CMK (cell line): ENCODE results near the gene SLC29A3.

ENCODE experiments used
- DNase-seq: peaks from one replicate; pipeline ENCODE4 v3.0.0-alpha.2; 2010; ENCODE audit warnings: low read depth

SLC29A3 gene

DNA sequence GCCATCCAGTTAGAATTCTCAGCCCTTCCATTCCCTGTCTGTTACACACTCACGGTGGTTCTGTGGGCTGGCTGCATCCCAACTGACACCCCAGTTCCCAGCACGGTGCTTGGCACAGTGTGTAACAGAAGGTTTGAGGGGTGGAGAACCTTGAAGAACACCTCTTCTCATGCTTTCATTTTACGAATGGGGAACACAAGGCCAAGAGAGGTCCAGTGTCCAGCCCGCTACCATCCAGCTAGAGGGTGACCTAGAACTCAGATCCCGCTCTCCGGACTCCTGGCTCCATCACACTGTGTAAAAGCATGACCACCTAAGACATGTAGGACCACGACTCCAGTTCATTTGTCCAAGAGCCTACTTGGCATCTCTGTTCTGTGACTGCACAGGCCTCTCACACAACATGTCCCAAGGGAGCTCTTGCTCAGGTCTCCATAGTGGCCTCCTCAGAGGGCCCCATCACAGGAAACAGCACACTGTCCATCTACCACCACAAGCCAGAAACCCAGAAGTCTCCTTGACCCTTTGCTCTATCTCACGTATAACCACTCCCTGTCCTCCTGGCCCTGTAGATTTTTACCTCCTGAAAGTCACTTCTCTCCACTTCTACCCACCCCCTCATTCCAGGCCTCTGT is 74.9 kb downstream of the SLC29A3 start:
- no peak for DNase-seq

DNA sequence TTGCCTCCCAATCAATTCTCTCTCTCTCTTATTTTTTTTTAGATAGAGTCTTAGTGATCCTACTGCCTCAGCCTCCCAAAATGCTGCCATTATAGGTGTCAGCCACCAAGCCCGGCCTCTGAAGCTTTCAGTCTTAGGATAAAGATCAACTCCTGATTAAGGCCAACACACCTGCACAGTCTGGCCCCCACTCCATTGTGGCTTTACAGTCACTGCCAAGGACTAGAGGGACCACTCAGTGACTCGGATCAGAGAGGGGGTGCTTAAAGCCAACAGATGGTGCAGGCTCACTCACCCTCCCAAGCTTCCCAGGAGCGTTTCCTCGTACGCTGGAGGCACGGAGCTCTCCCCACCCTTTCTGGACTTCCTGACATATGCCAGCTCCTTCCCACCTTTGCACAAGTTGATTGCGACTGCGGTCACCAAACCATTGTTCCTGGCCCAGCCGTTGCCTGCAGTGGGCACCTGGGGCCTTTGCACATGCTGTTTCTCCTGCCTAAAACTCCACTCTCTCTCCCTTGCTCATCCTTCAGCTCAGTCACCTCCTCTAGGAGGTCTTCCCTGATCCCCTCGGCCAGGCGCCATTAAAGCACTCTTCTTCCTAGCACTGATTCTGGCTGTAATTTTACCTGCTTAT is 76.0 kb downstream of the SLC29A3 start:
- DNase-seq: no peak

GRCh38 chr10:71395621-71396020 is 76.6 kb downstream of the SLC29A3 start:
- DNase-seq: no peak

DNA sequence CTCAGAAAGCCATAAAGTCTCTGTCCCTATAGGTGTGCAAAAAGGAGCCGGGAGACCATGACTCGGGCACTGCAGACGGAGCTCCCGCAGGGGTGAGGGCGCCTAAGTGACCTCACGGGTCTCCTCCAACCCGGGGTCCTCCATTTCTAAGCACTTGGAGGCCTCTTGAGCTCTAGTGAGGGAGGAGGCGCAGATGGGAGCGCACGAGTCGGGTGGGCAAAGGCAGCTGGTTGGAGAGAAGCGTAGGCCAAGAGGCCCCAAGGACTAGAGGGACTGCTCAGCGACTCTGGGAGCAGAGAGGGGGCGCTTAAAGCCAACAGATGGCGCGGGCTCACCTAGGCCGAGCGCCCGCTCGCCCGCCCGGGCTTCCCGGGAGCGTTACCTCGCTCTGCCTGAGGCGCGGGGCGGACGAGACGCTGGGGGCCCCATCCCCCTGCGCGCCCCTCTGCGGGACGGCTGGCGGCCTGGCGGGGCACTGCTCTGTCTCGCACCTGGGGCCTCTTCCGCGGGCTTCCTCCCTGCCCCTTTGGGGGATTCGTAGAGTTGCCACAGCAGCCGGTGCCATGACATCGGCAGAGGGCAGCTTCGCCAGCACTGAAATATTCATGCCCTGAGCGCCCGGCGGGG is 77.1 kb downstream of the SLC29A3 start:
- DNase-seq: no peak

- no peak for DNase-seq
These were observed 77.7 kb downstream of the SLC29A3 start, which contains the start of gene CDH23 for GRCh38 chr10:71396711-71397295. Gene CDH23 (plus strand): TSS chr10:71396920. CDS start chr10:71439832, 42,912 bp downstream.

- no peak for DNase-seq
These were observed 78.5 kb downstream of the SLC29A3 start for GRCh38 chr10:71397296-71398212.

DNA sequence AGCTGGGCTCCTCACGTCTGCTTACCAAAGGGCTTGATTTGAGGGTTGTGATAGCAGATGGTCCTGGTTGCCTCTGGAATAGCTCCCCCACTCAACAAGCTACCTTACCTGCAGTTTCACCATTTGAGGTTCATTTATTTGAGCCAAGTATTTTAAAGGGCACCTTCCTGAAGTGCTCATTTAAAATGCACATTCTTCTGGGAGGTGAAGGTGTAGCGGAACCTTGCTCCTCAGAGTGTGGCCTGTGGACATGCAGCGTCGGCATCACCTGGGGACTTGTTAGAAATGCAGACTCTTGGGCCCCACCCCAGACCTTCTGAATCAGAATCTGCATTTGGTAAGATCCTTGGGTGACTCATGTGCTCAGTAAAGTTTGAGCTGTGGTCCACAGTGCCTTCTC is 79.9 kb downstream of the SLC29A3 start:
- DNase-seq: no peak

GRCh38 chr10:71399946-71400345 is 80.9 kb downstream of the SLC29A3 start:
- DNase-seq: no peak

DNA sequence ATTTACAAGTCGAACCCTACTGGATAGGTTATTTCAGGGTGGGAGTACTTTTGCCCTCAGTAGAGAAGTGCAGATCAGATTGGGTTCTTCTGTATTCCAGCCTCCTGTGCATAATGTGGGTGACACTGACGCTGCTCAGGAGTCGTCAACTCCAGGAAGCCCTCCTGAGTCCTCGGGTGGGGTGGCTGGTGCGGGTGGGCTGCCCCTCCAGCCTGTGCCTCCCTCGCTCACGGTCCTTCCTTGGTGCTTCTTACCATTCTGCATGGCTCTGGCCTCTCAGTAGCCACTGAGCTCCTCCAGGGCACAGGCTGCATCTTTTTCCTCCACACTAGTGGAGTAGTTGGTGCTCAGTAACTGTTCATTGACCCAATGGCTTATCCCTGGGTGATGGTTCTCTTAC is 82.0 kb downstream of the SLC29A3 start:
- DNase-seq: no peak

DNA sequence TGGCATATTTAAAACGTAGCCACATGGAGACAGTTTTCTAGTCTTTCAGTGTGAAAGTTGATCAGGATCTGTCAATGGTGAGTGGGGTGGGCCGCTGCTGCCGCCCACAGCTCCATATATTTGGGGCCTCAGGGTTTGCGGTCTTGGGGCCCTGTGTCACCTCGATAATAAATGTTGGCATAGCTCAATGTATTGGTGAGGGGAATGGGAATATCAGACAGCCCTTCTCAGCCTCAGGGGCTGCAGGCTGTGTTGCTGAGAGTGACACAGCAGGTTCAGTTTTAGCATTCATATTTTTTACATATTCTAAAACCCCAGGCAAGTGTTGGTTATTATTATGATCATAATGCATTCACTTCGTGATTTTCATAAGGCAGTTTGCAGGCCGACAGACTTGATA is 82.9 kb downstream of the SLC29A3 start:
- no peak for DNase-seq

DNA sequence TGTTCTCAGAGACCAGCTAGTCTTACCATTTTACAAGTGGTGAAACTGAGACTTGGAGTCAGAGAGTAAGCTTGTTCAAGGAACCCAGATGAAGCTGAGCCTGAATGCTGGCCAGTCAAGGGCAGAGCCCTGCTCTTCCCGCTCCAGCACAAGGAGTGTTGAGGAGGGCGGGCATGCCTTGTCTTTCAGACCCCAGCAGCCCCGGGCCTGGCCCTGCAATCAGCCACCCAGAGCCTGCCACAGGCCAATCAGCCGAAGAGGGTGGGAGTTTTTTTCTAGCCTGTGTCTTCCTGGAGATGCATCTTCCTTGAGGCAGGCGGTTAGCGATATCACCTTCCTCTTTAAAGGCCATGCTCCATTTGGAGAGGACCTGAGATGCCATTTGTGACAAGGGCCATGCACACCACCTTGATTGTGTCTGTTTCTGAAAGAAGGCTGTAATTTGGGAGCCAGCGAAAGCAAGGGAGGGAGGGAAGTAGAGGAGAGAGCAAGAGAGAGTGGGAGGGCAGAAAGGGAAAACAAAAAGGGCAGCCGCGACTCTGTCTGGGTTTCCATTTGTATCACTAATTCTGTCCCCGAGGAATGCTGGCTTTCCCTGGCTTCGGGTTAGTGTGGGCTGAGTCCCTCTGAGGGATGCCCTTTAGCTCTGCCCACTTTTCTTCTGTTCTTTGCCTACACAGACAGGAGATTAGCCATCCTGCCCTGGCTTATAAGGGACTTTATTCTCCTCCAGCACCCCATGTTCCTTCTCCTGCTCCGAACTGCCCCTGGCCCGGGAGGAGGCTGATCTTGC is 85.6 kb downstream of the SLC29A3 start:
- no peak for DNase-seq

GRCh38 chr10:71406878-71407277 is 87.8 kb downstream of the SLC29A3 start:
- no peak for DNase-seq

- no peak for DNase-seq
These were observed 89.6 kb downstream of the SLC29A3 start for GRCh38 chr10:71408436-71409225.

DNA sequence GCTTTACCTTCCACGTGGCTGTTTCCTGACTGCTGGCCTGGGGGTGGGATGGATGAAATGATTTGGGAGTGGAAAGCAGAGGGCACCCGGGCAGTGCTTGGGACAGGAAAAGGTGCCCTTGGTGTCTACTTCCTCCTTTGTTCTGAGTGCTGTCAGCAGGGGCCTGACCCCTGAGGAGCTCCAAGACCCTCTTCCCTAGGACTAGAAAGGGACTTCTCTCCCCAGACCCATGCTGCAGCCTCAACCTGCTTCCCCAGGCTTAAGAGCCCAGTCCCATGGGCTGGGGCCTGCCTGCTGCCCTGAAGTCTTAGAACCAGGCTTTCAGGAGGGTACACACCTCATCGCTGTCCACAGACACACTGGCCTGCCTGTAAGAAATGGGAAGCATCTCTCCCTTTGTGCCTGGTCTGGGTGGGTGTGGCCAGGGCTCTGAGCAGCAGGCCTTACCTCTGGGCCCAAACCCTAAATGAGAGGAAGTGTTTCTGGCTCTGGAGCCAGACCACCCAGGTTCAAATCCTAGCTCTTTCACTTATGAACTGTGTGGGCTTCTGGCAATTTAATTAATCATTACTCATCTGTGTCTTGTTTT is 90.6 kb downstream of the SLC29A3 start:
- DNase-seq: no peak
